NCI-H345 treated with DMSO at 0.1 percent for 48 hours (cell line): ENCODE results near the gene IFNA7.
"Not testable (repeated sequence)": the region's sequence is repeated elsewhere in the genome, so short reads cannot be mapped to it uniquely, and the experiment has no call there.

Experiments
- DNase-seq: peaks from one replicate; lab custom pipeline; 2025; ENCODE audit not compliant: unreplicated experiment; lab: John Stamatoyannopoulos, UW

The IFNA7 gene

GRCh38 chr9:21182810-21183736 is 18.9 kb downstream of the IFNA7 start:
- DNase-seq = not testable (repeated sequence)

GRCh38 chr9:21174671-21175070 is 27.3 kb downstream of the IFNA7 start:
- DNase-seq = no peak

GRCh38 chr9:21172156-21172555 is 29.8 kb downstream of the IFNA7 start:
- no peak for DNase-seq

GRCh38 chr9:21171351-21171750 is 30.7 kb downstream of the IFNA7 start:
- no peak for DNase-seq

GRCh38 chr9:21166560-21166959 is 35.4 kb downstream of the IFNA7 start, which contains the start of gene IFNA21:
Gene IFNA21 (minus strand): TSS chr9:21166660. CDS start chr9:21166612, 48 bp downstream.
- DNase-seq = not testable (repeated sequence)

GRCh38 chr9:21165516-21165915 is 36.5 kb downstream of the IFNA7 start:
- no peak for DNase-seq

GRCh38 chr9:21160178-21160577 is 41.8 kb downstream of the IFNA7 start:
- DNase-seq = no peak

GRCh38 chr9:21155501-21155900 is 46.5 kb downstream of the IFNA7 start:
- no peak for DNase-seq

GRCh38 chr9:21154018-21154608 is 47.9 kb downstream of the IFNA7 start:
- peak; percentile 2 for DNase-seq

DNA sequence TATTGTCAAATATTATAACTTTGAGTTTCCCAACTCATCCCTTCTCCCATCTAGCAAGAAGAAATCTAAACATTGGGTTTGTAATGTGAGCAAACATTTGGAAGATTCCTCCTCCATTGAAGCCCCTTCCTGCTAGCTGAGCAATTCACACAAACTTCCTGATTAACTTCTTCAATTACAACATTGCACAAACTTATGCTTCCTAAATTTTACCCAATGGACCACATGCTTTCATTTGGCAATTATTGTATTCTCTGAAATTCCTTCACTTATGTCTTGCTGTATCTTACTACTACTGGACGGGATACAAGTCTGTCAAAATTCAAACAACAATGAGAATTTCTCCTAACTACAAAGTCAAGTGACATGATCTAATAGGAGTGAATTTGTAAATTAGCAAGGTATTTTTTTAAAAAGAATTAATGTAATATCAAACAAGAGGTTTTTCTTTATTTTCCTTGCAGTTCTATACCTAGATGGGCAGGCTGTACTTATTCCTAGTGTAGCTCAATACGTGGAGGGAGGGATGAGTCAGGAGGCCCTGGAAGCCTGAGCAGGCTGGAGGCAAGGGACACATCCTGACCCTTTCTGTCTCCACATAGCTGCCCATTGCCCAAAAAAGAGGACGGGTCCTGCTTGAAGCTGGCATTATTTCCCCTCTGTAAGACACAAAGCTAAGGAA is 48.5 kb downstream of the IFNA7 start:
- no peak for DNase-seq
